Activated gamma-delta T cell (primary cell): ENCODE measurements around the gene G0S2.

Experiments
- DNase-seq: peaks from one replicate; lab custom pipeline; 2025; lab: John Stamatoyannopoulos, UW

G0S2 gene

DNA sequence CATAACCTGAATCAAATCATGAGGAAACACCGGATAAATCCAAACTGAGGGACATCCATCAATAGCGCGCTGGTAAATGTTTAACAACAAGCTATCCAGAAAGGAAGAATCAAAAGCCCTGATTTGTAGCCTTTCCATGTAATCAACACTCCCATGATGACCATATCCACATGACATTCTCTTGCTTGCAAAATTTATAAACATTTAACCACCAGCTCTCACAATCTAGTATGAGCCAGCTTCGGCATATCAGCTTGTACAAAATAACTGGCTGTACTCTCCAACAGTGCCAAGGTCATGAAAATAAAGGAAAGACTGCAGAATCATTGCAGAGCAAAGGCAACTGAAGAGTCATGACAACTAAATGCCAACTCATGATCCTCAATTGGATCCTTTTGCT is 45.1 kb downstream of the G0S2 start:
- no peak for DNase-seq

GRCh38 chr1:209720826-209721225 is 45.6 kb downstream of the G0S2 start:
- DNase-seq = no peak

DNA sequence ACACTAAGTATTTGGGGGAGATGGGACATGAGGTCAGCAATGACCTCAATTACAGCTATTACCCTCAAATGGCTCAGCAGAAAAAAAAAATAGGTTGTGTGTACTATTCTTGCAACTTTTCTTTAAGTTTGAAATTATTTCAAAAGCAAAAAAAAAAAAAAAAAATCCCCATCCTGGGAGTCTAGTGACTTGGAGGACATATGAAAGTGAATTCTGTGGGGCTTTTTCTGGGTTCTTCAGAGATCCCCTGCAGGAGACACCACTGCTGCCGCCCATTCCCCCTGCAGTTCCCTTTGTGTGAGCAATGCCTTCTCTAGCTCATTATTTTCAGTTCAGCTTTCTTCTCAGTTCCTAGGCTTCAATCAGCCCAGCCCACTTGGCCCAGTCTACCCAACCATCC is 46.1 kb downstream of the G0S2 start:
- no peak for DNase-seq

- no peak for DNase-seq
Observed at GRCh38 chr1:209723265-209723664, 48.1 kb downstream of the G0S2 start.

DNA sequence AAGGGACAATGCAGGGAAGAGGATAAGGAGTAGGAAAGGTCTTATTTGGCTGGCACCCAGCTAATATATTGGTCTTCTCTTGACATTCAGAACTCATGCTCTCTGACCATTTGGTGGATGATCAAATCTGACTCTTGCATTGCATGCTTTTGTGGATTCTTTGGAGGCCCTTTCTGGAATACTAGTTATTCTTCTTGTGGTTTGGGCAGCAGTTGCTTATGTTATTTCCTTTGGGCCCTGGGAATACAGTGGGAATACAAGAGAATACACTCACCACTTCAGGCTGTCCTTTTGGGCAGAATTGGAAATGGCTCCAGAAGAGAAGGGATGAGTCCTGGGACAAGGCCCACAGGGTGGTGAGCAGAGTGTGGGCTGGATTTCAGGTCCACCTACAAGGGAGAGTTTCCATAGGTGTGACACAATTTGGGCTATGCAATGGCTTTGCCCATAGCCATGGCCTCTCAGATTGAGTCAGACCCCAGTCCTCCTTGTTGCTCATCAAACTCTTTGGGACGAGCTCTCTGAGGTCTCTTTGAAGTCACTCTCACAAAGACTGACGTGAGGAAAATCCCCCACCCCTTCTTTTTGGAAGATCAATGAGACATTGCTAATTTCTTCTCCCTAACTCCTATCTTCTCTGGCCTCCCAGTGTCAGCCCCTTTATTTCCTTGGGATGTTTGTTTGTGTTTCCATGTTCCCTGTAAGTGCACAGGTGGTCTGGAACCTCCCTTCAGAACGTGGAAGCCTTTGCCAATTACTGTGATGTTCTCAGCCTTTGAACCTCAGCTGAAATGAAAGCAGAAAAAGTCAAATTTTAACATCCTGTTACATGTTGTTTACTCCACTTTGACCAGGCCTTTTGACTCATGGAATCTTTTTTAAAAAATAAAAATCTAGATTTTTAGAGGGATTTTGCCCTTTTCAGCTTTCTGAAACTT is 48.8 kb downstream of the G0S2 start:
- no peak for DNase-seq
